ENCODE measurements around the gene GALNT3.

Gene GALNT3

DNA sequence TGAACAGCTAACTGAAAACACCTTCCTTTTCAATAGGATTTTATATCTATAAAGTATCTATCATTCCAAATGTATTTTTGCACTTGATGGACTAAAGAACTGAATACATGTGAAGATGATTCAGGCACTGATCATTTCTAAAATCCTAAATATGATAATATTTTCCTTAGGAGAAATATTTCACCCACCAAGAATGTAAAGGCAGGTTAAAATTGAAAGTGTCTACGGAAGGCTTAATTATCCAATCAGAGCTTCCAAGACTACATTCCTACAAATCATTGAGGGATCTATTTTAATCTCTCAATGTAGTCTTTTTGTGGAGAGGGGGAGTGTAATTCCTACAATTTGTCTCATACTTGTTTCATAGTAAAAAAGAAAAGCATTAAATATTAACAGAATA lies 3.6 kb downstream of the GALNT3 start:
- TF ChIP-seq, protein P1, sequence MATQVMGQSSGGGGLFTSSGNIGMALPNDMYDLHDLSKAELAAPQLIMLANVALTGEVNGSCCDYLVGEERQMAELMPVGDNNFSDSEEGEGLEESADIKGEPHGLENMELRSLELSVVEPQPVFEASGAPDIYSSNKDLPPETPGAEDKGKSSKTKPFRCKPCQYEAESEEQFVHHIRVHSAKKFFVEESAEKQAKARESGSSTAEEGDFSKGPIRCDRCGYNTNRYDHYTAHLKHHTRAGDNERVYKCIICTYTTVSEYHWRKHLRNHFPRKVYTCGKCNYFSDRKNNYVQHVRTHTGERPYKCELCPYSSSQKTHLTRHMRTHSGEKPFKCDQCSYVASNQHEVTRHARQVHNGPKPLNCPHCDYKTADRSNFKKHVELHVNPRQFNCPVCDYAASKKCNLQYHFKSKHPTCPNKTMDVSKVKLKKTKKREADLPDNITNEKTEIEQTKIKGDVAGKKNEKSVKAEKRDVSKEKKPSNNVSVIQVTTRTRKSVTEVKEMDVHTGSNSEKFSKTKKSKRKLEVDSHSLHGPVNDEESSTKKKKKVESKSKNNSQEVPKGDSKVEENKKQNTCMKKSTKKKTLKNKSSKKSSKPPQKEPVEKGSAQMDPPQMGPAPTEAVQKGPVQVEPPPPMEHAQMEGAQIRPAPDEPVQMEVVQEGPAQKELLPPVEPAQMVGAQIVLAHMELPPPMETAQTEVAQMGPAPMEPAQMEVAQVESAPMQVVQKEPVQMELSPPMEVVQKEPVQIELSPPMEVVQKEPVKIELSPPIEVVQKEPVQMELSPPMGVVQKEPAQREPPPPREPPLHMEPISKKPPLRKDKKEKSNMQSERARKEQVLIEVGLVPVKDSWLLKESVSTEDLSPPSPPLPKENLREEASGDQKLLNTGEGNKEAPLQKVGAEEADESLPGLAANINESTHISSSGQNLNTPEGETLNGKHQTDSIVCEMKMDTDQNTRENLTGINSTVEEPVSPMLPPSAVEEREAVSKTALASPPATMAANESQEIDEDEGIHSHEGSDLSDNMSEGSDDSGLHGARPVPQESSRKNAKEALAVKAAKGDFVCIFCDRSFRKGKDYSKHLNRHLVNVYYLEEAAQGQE (IDR thresholded peaks at IDR 0.05; ENCODE audit: insufficient read depth in 1 of 2, low read depth in 2 of 2, low read length in 2 of 2), result no peak
- TF ChIP-seq SIN3A (IDR thresholded peaks at IDR 0.05; ENCODE audit: borderline replicate concordance, insufficient read depth, low read length) (no peak), TAF1 (IDR thresholded peaks at IDR 0.05; ENCODE audit: borderline replicate concordance, insufficient read depth, low read length) (no peak), FOXP2 (optimal IDR thresholded peaks at IDR 0.05; ENCODE audit: borderline replicate concordance, extremely low read depth, extremely low read length, insufficient read depth) (no peak)

DNA sequence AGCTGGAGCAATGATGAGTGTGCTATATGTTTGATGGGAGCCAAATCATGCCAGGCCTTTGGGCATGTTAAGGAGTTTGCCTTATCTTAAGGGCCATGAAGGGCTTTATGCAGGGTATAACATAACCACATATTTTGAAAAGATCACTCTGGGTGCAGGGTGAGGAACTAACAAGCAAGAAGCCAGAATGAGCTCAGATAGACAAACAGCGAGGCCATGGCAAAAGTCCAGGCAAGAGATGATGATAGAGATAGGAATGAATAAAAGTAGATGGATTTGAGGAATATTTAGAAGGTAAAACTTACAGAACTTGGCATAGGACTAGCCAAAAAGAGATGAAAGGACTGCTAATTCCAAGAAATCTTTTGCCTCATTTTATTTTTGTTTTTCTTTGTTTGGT lies 6.7 kb downstream of the GALNT3 start:
- TF ChIP-seq FOXP2 (optimal IDR thresholded peaks at IDR 0.05; ENCODE audit: borderline replicate concordance, extremely low read depth, extremely low read length, insufficient read depth) (no peak), TAF1 (IDR thresholded peaks at IDR 0.05; ENCODE audit: borderline replicate concordance, insufficient read depth, low read length) (no peak), SIN3A (IDR thresholded peaks at IDR 0.05; ENCODE audit: borderline replicate concordance, insufficient read depth, low read length) (no peak), POLR2AphosphoS5 (IDR thresholded peaks at IDR 0.05; ENCODE audit: low read depth, low read length) (no peak)
- TF ChIP-seq, protein P1 (IDR thresholded peaks at IDR 0.05; ENCODE audit: insufficient read depth in 1 of 2, low read depth in 2 of 2, low read length in 2 of 2), result no peak

DNA sequence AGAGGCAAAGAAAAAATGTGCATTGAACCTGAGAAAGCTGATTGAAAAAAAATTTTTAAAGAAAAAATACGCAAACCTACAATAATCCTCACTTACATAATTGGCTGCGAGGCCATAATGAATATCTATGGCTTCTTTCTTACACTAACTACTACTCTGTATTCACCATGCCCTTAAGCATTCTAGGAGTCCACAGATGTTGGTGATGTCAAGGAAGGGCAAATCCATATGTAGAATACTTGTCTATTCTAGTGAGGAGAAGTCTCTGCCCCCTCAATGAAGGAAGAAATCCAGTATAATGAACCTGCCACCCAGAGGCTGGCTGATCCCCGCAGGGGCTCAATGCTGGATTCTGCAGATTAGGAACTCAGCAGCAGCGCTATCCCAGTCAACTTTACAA lies 14.3 kb downstream of the GALNT3 start:
- TF ChIP-seq SIN3A (IDR thresholded peaks at IDR 0.05; ENCODE audit: borderline replicate concordance, insufficient read depth, low read length) (no peak), POLR2AphosphoS5 (IDR thresholded peaks at IDR 0.05; ENCODE audit: low read depth, low read length) (no peak), FOXP2 (optimal IDR thresholded peaks at IDR 0.05; ENCODE audit: borderline replicate concordance, extremely low read depth, extremely low read length, insufficient read depth) (no peak), TAF1 (IDR thresholded peaks at IDR 0.05; ENCODE audit: borderline replicate concordance, insufficient read depth, low read length) (no peak)
- TF ChIP-seq, protein P1 (IDR thresholded peaks at IDR 0.05; ENCODE audit: insufficient read depth in 1 of 2, low read depth in 2 of 2, low read length in 2 of 2), result no peak

DNA sequence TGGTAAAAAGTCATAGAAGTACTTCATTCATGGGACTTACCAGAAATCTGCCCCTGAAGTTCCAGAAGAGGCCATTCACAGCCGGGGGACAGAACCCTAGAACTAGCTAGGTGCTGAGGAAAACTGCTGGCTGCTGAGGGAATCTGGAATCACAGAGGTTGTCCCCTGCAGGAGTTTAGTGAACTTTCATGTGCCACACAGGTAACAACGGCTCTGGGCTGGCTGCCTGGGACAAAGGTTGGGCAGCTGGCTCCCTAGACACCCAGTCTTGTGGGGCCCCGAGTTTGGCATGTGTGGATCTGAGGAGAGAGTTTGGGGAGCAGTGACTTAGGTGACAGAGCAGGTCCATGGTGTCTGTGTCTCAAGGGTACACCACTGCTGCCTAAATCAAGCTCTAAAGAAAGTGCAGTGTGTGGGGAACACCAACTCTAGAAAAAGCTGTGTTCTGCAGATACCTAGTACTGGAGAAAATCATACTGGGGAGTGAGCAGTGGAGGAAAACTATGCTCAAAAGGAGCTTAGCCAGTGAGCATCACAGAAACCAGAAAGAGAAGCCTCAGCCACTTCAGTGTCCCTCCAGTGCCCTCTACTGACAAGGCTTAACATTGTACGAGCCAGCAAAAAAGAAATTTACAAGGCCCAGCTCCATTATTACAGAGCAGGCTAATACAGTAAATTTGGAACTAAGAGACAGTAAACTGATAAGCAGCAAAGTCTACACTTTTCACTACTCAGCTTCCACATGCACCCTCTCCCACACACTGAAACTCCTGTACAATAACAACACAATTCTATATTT lies 15.2 kb downstream of the GALNT3 start:
- no peak for TF ChIP-seq TAF1 (IDR thresholded peaks at IDR 0.05; ENCODE audit: borderline replicate concordance, insufficient read depth, low read length)
- no peak for TF ChIP-seq FOXP2 (optimal IDR thresholded peaks at IDR 0.05; ENCODE audit: borderline replicate concordance, extremely low read depth, extremely low read length, insufficient read depth)
- TF ChIP-seq, protein P1 (IDR thresholded peaks at IDR 0.05; ENCODE audit: insufficient read depth in 1 of 2, low read depth in 2 of 2, low read length in 2 of 2), result no peak
- no peak for TF ChIP-seq POLR2AphosphoS5 (IDR thresholded peaks at IDR 0.05; ENCODE audit: low read depth, low read length)
- TF ChIP-seq SIN3A (IDR thresholded peaks at IDR 0.05; ENCODE audit: borderline replicate concordance, insufficient read depth, low read length), result no peak

Data from PFSK-1 (cell line).